Astrocyte of the hippocampus (primary cell): ENCODE data around the gene TRPM2.
"Not testable (repeated sequence)": the region's sequence is repeated elsewhere in the genome, so short reads cannot be mapped to it uniquely, and the experiment has no call there.

ENCODE experiments used
- DNase-seq: peaks from one replicate; pipeline ENCODE4 v3.0.0; 2011; ENCODE audit warnings: low read depth, low spot score

TRPM2 gene

DNA sequence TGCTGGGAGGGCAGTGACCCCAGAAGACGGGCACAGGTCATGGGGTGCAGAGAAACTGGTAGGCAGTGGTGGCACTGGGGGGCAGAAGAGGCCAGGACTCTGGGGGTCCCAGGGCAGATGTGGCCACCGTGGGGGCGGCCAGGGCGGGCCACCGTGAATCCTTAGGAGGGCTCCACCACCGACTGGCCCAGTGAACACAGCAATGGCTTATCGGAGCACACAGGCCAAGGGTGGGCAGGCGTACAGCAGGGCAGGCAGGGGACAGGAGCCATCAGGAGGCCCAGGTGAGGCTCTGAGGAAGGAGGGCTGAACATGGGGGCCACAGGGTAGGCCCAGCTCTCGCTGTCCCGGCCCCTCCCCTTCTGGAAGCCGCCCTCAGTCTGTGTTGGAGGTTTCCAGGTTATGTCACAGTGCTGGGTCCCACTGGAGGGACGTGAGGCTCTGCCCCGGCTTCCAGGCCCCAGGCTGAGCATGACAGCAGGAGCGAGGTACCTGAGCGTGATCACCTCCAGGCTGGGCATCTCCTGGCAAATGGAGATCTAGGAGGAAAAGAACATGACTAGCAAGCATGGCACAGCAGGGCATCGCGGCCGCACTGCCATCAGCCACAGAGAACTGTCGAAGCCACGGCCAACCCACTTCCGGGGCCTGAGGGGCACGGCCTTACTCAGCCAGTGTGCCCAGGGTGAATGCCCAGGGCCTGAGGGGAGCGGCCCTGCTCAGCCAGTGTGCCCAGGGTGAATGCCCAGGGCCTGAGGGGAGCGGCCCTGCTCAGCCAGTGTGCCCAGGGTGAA lies 18.0 kb upstream of the TRPM2 start:
- DNase-seq = no peak

DNA sequence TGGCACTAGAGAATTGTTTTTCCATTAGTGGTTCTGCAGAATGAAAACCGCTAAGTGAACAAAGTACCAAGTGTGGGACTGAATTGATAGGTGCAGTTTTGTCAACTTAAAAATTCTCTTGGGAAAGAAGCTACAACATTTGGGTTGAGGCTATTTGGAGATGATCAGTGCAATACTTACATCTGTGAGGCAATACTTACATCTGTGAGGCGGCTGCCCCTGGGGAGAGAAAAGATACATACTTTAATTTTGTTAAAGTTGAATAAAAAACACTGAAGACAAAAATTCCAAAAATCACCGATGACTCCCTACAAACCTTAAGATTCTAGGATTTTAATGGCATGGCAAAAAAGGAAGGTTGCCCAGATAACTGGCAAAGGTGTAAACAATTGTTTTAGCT lies 16.0 kb upstream of the TRPM2 start:
- DNase-seq = no peak

DNA sequence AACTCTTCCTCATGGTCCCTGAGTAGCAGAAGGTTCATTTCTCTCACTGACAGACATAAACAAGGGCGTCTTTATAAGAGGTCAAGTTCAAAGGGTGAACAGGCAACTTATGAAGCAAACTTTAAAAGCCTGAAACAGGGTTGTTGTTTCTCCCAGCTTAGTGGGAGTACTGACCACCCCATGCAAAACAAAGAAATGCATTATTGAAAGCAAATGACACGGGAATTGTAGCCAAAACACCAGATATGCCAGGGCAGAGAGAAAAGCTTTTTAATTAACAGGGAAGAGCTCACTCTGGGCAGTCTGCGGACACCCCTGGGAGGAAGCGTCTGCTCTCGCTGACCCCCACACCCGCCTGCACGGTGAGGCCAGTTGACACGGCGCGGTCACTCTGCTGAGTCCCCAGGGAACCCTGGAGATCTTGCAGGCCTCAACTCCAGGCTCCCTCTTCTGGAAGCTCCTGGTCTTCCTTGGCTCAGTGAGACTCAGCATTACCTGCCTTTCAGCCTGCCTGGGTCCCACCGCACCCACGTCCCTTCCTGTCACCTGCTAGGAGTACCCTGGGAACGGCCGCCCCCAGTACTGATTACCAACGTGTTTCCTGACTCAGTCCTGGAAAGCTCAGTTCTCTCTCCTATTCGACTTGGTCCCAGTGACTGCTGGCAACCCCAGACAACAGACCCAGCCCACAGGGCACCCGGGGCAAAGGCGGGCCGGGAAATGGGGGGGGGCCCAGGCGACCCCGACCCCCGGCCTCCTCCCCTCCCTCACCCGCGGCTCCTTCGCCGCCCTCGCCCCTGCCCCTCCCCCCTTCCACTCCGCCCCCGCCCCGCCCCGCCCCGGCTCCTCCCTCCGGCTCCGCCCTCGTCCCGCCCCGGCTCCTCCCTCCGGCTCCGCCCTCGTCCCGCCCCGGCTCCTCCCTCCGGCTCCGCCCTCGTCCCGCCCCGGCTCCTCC lies 15.2 kb upstream of the TRPM2 start:
- DNase-seq = peak; percentile 61

DNA sequence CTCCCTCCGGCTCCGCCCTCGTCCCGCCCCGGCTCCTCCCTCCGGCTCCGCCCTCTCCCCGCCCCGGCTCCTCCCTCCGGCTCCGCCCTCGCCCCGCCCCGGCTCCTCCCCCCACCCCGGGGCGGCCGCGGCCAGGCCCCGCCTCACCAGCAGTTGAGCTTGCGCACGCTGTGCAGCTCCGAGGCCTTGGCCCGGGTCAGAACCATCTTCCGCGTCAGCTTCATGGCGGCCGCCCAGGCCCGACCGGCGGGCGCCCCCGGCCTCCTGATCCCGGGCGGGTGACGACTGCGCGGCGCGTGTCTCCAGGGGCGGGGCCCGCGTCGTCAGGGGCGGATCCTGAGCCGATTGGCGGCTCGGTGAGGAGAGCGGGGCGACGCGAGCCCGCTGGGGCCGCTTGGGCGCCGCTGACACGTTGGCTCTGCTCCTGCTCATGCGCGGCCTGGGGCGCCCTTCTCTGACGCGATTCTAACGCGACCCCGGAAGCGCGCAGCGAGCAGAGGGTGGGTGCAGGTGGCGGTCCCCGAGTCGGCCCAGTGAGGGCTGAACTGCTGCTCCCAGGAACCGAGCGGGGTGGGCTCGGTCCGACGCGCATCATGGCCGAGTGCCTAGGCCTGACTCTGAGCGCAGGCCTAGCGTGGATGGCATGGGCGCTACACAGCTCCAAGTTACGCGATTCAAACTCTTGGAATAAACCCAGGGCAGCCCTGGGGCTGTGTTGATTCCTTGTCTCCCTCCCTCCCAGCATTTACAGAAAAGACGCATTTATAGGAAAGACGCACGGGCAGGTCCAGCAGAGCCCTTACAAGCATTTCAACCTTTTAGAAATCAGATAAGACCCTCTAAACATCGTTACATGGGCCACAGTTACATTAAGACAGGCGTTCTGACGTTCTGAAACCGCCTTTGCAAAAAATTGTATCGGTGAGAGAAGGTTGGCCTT lies 14.2 kb upstream of the TRPM2 start, which contains the start of gene CFAP410:
Gene CFAP410, minus strand, starts transcription at position 420 of the 940 bp plus-strand sequence. Its CDS starts 196 bp downstream, at position 224.
- peak; percentile 99 for DNase-seq

DNA sequence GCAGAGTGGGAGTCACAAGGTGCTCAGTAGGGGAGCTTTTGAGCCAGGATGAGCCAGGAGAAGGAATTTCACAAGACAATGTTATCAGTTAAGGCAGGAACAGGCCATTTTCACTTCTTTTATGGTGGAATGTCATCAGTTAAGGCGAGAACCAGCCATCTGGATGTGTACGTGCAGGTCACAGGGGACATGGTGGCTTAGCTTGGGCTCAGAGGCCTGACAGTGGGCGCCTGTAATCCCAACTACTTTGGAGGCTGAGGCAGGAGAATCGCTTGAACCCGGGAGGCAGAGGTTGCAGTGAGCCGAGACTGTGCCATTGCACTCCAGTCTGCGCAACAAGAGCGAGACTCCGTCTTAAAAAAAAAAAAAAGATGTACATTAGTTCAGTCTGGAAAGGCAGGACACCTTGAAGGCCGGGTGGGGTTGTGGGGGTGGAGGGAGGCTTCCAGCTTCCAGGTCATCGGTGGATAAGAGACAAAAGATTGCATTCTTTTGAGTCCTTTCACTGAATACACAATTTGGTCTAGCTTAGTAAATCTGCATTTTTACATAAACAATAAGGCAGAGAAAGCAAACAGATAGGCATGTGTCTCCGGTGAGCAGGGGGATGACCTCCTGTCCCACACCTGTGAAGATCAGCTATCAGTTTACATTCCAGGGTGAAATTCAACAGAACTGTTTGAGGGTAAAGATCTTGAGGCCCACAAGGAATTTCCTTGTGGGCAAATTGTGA lies 11.5 kb upstream of the TRPM2 start:
- DNase-seq = not testable (repeated sequence)

DNA sequence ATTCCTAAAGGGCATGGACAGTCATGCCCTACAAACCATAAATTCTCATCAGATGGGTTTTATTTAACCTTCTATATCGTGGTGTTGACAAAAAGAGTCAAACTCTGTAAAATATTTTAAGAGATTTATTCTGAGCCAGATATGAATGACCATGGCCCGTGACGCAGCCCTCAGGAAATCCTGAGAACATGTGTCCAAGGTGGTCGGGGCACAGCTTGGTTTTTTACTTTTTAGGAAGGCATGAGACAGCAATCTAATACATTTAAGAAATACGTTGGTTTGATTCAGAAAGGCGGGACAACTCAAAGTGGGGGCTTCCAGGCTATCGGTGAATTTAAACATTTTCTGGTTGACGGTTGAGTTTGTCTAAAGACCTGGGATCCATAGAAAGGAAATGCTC lies 10.4 kb upstream of the TRPM2 start:
- not testable (repeated sequence) for DNase-seq

DNA sequence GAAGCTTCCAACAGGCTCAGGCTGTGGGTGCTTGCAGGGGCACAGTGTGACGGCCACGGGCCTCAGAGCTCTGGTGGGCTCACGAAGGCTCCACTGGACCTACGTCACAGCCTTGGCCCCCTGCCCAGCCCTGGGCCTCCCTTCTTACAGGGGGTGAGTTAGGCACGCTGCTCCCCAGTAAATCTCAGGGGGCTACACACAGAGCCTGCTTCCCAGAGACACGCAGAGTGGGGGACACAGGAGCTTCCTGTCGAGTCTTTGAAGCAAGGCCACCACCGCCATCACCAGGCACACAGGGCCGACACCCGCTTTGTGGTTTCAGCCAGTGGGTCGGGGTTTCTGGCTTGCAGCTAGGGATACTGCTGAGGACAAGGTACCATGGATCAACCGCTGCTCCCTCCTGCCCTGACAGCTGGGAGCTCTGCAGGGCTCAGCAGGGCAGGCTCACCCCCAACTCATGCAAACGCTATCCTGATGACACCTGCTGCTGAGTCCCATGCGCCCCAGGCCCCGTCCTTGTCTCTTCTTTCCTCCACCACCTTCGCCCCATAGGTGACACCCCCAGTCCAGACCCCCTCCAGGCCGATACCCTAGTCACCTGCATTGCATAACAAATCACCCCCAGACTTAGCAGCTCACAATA lies 8.8 kb upstream of the TRPM2 start:
- DNase-seq = no peak

DNA sequence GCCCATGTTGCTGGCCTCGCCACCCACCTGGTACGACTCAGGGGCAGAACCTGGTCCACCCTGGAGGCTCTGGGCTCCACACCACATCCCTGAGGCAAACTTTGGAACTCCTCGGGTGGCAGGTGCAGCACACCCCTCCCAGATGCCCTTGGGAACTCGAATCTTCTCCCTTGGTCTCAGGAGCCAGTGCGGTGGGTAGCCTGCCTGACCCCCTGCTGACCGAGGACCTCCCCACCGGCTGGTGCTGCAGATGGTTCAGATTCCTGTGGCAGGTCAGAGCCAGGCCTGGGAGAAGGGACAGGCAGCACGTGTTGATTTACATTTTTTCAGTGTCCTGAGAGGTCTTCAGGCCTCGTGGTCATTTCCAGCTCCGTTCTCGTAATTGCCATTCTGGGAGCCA lies 7.9 kb upstream of the TRPM2 start:
- no peak for DNase-seq

DNA sequence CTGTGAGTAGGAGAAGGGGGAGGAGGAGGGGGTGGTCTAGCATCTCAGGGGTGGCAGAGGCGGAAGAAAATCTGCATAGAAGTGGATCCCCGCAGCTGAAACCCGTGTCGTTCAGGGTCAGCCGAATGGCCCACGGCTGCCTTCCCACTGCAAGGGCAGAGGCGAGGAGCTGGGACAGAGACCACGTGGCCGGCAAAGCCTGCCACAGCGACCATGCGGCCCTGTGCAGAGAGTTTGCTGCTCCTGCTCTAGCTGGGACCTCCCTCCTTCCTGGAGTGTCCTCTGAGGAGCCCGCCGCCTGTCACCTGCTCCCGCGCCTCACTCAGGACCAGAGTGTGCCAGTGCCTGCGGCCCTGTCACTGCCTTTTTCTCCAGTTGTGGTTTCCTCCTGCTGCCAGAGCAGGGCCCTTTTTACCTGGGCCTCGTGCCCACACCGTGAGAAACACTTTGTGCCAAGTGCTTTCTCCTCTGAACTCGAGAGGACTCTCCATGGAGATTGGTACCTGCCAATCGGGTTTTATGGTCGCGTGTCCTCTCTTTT lies 5.4 kb upstream of the TRPM2 start:
- no peak for DNase-seq

DNA sequence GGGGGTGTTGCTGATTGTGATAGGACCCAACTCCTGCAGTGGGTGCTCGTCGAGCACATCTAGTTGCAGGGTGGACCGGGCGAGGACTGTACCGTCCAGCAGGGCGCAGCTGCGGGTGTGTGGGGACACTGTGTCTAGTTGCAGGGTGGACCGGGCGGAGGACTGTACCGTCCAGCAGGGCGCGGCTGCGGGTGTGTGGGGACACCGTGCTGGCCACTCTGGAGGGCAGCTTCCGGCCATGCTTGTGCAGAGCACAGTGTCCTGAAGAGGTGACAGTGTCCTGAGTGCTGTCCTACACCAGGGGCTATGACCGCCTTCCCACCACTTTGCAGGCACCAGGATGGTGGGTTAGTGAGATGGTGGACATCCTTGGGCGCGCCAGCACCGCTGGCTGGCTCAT lies 4.6 kb upstream of the TRPM2 start:
- no peak for DNase-seq

DNA sequence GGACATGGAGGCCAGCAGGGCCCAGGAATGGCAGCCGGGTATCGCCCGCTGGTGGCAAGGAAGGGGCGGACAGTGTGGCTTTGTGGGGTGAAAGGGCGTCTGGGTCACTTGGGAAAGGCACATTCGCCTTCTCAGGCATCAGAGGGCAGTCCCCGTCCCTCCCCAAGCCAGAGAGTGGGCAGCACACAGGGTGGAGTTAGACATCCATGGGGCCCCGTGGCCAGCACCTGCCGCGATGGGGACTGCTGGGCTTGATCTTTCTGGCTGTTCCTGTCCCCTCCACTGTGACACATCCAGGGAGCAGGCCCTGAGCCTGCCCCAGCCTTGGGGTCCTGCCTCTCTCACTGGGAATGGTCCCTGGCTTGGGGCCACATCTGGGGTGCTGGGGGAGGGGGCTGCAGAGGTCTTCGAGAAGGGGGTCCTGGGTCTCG lies 4.0 kb upstream of the TRPM2 start:
- DNase-seq = no peak

DNA sequence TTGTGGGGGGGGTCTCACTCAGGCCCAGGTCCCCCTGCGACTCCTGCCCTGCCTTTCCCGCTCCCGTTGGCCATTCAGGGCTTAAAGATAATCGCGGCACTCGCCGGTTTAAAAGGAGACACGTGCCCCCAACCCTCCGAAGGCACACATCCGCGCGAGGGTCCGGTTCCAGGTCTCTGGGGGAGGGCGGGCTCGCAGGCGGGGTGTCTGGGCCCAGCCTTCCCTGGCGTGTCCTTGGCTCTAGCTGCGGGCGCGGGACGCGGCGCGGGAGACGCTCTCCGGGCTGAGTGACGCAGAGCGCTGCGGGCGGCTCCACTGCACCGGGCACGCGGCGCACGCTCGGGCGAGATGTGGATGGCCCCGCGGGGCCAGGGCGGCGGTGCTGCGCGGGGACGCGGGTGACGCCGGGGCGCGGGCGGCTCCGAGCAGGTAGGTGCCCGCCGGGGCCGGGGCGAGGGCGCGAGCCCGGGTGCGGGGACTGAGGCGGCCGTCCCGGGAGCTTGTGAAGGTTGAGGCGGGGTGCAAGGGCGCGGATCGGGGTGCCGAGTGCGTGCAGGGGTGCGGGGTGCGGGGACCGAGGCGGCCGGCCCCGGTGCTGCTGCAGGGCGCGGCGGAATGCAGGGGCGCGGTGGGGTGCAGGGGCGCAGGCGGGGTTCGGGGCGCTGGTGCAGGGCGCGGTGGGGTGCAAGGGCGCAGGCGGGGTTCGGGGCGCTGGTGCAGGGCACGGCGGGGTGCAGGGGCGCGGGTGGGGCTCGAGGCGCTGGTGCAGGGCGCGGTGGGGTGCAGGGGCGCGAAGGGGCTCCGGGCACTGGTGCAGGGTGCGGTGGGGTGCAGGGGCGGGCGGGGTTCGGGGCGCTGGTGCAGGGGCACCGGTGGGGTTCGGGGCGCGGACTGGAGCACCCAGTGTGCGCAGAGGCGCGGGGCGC lies 3.3 kb upstream of the TRPM2 start:
- DNase-seq = no peak

DNA sequence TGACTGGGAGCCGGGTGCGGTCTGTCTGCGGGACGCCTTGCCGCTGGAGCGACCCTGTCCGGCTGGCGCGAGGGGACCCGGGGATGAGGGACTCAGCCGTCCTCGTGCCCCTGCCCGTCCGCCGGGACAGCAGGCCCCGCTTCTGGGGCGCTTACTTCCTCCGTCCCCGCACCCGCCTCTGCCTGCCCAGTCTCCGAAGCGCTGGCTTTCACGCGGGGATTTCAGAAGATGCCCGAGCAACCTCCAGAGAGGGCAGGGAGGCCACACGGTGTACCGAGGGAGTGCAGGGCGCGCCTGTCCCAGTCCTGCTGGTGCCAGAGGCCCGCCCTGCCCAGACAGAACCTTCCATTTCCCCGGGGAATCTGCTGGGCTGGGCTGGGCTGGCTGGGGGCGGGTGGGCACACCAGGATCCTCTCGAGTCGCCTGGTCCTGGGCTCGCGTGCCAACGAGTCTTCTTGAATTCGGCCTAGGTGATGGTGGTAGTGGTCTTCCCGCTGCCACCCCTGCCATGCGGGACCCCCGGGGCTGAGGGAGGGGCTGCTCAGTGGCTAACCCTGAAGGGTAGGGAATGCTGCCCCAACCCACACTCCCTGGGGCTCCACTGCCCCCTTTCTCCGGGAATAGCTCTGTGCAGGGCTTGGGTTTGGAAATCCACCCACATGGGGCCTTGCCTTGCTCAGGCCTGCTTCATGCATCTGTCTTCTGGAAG lies 2.5 kb upstream of the TRPM2 start:
- DNase-seq = no peak

DNA sequence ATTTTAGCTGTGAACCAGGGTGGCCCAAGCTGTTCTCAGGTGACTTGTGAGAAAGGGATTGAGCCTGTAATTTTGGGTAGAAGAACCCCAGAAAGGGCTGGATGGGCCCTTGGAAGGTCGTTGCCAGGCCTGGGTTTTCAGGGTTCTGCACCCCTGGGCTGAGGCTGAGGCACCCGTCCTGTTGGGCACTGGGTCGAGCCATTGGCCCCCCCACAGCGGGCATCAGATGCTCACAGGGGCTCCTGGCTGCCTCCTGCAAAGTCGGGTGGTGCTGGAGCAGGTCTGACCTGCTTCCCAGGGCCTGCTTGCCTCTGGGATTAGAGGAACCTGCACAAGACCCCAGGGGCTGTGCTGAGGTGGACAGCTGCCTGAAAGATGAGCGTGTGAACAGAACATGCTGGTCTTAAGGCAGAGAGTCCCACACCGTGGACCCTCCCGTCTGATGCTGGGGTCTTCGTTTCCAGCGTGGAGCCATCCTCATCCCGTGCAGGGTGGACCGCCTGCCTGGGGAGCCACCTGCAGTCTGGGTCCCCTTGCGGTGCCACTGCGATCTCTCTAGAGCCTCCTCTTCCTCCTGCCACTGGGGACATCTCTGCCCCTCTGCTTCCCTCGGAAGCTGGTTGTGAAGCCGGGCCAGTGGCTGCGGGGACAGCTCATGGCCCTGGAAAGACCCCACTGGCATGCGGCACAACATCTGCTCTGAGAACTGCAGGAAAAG lies 1.7 kb upstream of the TRPM2 start:
- DNase-seq = no peak

DNA sequence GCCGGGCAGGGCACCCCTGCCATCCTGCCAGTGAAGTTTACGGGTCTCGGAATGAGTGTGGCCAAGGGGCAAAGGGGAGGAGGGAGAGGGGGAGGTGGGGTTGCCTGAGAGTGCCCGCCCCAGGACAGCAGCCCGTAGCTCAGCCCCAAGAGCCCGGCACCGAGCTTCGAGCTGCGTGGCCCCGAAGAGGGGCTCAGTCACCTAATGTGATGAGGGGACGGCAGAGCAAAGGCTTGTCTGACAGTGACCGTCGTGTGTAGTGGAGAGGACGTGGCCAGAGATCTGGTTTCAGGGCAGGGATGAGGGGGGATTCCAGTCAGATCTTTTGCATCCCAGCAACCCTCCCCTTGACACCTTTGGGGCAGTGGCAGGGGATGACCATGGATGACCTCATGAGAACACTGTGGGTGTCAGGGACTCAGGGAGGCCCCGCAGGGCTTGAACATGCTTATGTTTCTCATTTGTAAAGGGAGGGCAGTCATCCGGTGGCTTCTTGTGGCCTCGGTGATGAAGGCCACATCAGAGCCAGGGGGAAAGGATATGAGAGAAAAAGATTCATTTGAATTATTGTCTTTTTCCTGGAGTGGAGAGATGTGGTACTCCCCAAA lies 1.1 kb upstream of the TRPM2 start:
- no peak for DNase-seq

DNA sequence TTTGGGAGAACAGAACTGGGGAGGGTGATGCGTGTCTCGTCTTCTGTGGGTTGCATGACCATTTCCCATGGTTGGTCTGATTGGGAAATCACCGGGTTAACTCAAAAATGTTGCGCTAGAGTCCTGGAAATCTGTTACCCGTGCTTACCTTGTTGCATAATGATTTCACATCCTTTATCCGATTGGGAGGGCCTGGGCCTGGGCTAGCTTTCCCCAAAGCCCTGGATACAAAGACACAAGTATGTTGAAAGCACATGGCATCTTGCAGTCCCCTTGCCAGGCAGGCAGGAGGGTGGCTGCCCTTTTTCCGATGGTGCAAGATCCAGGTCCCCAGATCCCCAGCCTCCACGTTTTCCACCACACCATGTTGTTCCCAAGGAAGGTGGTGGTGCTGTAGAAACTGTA lies 582 bp downstream of the TRPM2 start:
- no peak for DNase-seq
